HepG2 (cell line): ENCODE data around the gene PHEX. TPM values are rescaled to one million over a fixed set of nuclear protein-coding genes. Genes with fewer than 3 reads are reported as not detected.

Source experiments
- ATAC-seq: fragments of 200-7000 bp; cut with Tn5 transposase; 3 replicates; pipeline ENCODE4 v1.9.1; 2020; ENCODE audit warnings: mild to moderate bottlenecking, moderate library complexity
- BruUV-seq: library from RNA; stranded (reverse); fragments of 400-500 nt; replicated peaks from 2 replicates; lab custom pipeline; 2021; lab: Mats Ljungman, UMichigan
- CTCF ChIA-PET: fragments of 300-600 bp; formaldehyde crosslinking; extraction: SDS; loops from one replicate; lab custom pipeline; 2021; ENCODE audit warnings: low total read pairs, inconsistent platforms, low intra/inter-chr PET ratio; lab: Yijun Ruan, JAX
- POLR2A ChIA-PET: fragments of 350-600 bp; sonication (Branson Sonifier 250); formaldehyde crosslinking; loops from one replicate; lab custom pipeline; 2020; ENCODE audit warnings: antibody characterized with exemption, inconsistent platforms; lab: Yijun Ruan, JAX
- DNase-seq: peaks from one replicate; pipeline ENCODE4 v3.0.0-alpha.2; 2015; ENCODE audit warnings: low spot score
- FAIRE-seq: peaks from 3 replicates; lab custom pipeline; 2011; peaks lifted over from hg19 to GRCh38; lab: Jason Lieb, UNC
- H2AFZ ChIP-seq: one replicate; pipeline ENCODE4 v1.6.1; 2011; ENCODE audit warnings: low read length, inconsistent platforms
- H3K27ac ChIP-seq: fragments of 300-600 bp; 3 replicates; pipeline ENCODE4 v1.8.0; 2011; ENCODE audit warnings: mixed run types, mild to moderate bottlenecking, mixed read lengths, low read length, inconsistent platforms; ENCODE audit not compliant: insufficient read depth; ENCODE audit errors: extremely low read length
- H3K27me3 ChIP-seq, 2 experiments: fragments of 200-600 bp in 1 of 2; 2 replicates in 1 of 2; 3 replicates in 1 of 2; pipeline versions ENCODE4 v1.6.0 to v1.8.0; 2011; ENCODE audit warnings: low read length in 2 of 2, mild to moderate bottlenecking in 2 of 2, moderate library complexity in 2 of 2, inconsistent platforms in 1 of 2; ENCODE audit not compliant: insufficient read depth in 2 of 2, control insufficient read depth in 1 of 2
- H3K36me3 ChIP-seq, 2 experiments: fragments of 200-600 bp in 1 of 2; replicated peaks in 1 of 2; 2 replicates in 1 of 2; 3 replicates in 1 of 2; pipeline versions ENCODE4 v1.5.1 to v1.8.0; 2011; ENCODE audit warnings: low read length in 2 of 2, inconsistent platforms in 1 of 2; ENCODE audit not compliant: insufficient read depth in 2 of 2, control insufficient read depth in 1 of 2
- H3K4me1 ChIP-seq: 2 replicates; pipeline ENCODE4 v1.5.1; 2012; ENCODE audit warnings: low read length, inconsistent platforms; ENCODE audit not compliant: insufficient read depth
- H3K4me2 ChIP-seq: 2 replicates; pipeline ENCODE4 v1.6.0; 2011; ENCODE audit warnings: low read depth, low read length, inconsistent platforms
- H3K4me3 ChIP-seq, 3 experiments: fragments of 200-600 bp in 1 of 3; sonication (generic), shearing (Covaris generic) in 1 of 3; replicated peaks in 1 of 3; 2 replicates each; pipeline ENCODE4 v1.5.1; 2011 to 2016; ENCODE audit warnings: low read length in 3 of 3, inconsistent platforms in 2 of 3, low read depth in 2 of 3, mild to moderate bottlenecking in 2 of 3, control low read depth in 1 of 3, mixed read lengths in 1 of 3; ENCODE audit not compliant: insufficient read depth in 1 of 3
- H3K79me2 ChIP-seq: one replicate; pipeline ENCODE4 v1.6.1; 2011; ENCODE audit warnings: low read length, inconsistent platforms; ENCODE audit not compliant: insufficient read depth
- H3K9ac ChIP-seq: 2 replicates; pipeline ENCODE4 v1.6.0; 2011; ENCODE audit warnings: mild to moderate bottlenecking, low read depth, low read length, inconsistent platforms; ENCODE audit not compliant: insufficient read depth
- H3K9me3 ChIP-seq: 2 replicates; pipeline ENCODE4 v1.5.1; 2012; ENCODE audit warnings: mild to moderate bottlenecking, low read length
- H4K20me1 ChIP-seq: 2 replicates; pipeline ENCODE4 v1.6.0; 2011; ENCODE audit warnings: inconsistent platforms, mild to moderate bottlenecking, low read length, moderate library complexity; ENCODE audit not compliant: insufficient read depth
- CREB1 ChIP-seq, 2 experiments: fragments of 450-650 bp in 1 of 2; IDR thresholded peaks; 2 replicates each; pipeline ENCODE4 v1.6.1; 2016 to 2017; ENCODE audit warnings: control low read depth in 1 of 2, mild to moderate bottlenecking in 1 of 2, missing compliant biosample characterization in 1 of 2, missing genetic modification characterization in 1 of 2
- FOSL2 ChIP-seq: sonication (generic); formaldehyde crosslinking; IDR thresholded peaks from 2 replicates; pipeline ENCODE4 v1.4.0; 2020; ENCODE audit warnings: missing genetic modification reagents
- GTF3A ChIP-seq: sonication (generic); formaldehyde crosslinking; conservative IDR thresholded peaks from 2 replicates; pipeline ENCODE4 v1.4.0; 2020; ENCODE audit warnings: mild to moderate bottlenecking, missing genetic modification reagents
- HCFC1 ChIP-seq: fragments of 150-350 bp; IDR thresholded peaks from 2 replicates; pipeline ENCODE4 v1.6.1; 2014; ENCODE audit warnings: low read depth, low read length
- HMGA1 ChIP-seq: sonication (generic); formaldehyde crosslinking; conservative IDR thresholded peaks from 2 replicates; pipeline ENCODE4 v1.4.0; 2020; ENCODE audit warnings: missing genetic modification reagents
- HNRNPH1 ChIP-seq: fragments of 200-400 bp; formaldehyde crosslinking; optimal IDR thresholded peaks from 2 replicates; pipeline ENCODE3; 2017; ENCODE audit warnings: mild to moderate bottlenecking, low read depth, low read length
- HNRNPK ChIP-seq: fragments of 200-400 bp; formaldehyde crosslinking; IDR thresholded peaks from 2 replicates; pipeline ENCODE4 v1.6.1; 2018; ENCODE audit warnings: low read length, low read depth, moderate library complexity, mild to moderate bottlenecking; ENCODE audit not compliant: poor library complexity, severe bottlenecking
- KAT8 ChIP-seq: IDR thresholded peaks from 2 replicates; pipeline ENCODE4 v1.6.1; 2016; ENCODE audit warnings: missing genetic modification reagents, missing compliant biosample characterization
- KLF16 ChIP-seq, 2 experiments: sonication (generic) in 1 of 2; formaldehyde crosslinking in 1 of 2; IDR thresholded peaks; 2 replicates each; pipeline versions ENCODE4 v1.6.1 to v1.8.0; 2016 to 2023; ENCODE audit warnings: missing genetic modification reagents in 2 of 2, missing compliant biosample characterization in 1 of 2
- MBNL3 ChIP-seq: fragments of 250-450 bp; sonication (Bioruptor Pico); conservative IDR thresholded peaks from 2 replicates; pipeline ENCODE4 v1.8.0; 2022; ENCODE audit warnings: mild to moderate bottlenecking, inconsistent platforms
- NFE2L1 ChIP-seq: sonication (generic); formaldehyde crosslinking; IDR thresholded peaks from 2 replicates; pipeline ENCODE4 v1.4.0; 2020; ENCODE audit warnings: missing genetic modification reagents, mild to moderate bottlenecking, borderline replicate concordance
- REST ChIP-seq, 2 experiments: IDR thresholded peaks; 2 replicates each; pipeline ENCODE4 v1.6.1; 2011 to 2012; ENCODE audit warnings: low read length in 2 of 2, borderline replicate concordance in 1 of 2, low read depth in 1 of 2, mild to moderate bottlenecking in 1 of 2, moderate library complexity in 1 of 2
- SP5 ChIP-seq: IDR thresholded peaks from 2 replicates; pipeline ENCODE4 v1.6.1; 2016; ENCODE audit warnings: low read depth, borderline replicate concordance
- TOE1 ChIP-seq: sonication (generic); formaldehyde crosslinking; IDR thresholded peaks from 2 replicates; pipeline ENCODE4 v1.4.0; 2020; ENCODE audit warnings: mild to moderate bottlenecking, missing genetic modification reagents
- ZNF121 ChIP-seq: sonication (generic); formaldehyde crosslinking; IDR thresholded peaks from 2 replicates; pipeline ENCODE4 v1.5.0; 2020; ENCODE audit warnings: mild to moderate bottlenecking, missing genetic modification reagents
- WGBS: methylation state at CpG from one replicate; pipeline ENCODE4 v1.1.6; 2017; ENCODE audit warnings: low lambda C conversion rate; 5-methylcytosine and 5-hydroxymethylcytosine counted together
- in situ Hi-C: cut with HindIII; loops from 2 replicates; pipeline ENCODE4 v1.10.0; 2017; ENCODE audit warnings: low pct_unique_long_range_greater_than_20kb; ENCODE audit not compliant: extremely low pct_ligation_motif_present
- intact Hi-C: fragments of 100-400 bp; cut with micrococcal nuclease; formaldehyde crosslinking; loops from one replicate; pipeline ENCODE4 v1.10.0; 2022; ENCODE audit not compliant: unreplicated experiment
- polyA plus RNA-seq, 8 experiments: library from polyadenylated mRNA; depleted of rRNA in 3 of 8; stranded (reverse) in 7 of 8; unstranded in 1 of 8; fragments of >200 nt; fragmentation: Illumina TruSeq in 4 of 8; extraction: Trizol in 4 of 8; gene quantifications; 2 replicates each; pipeline versions ENCODE4 v1.2.1 to v1.2.3, GENCODE V29; 2011 to 2016; ENCODE audit warnings: low read depth in 4 of 8, missing spikeins in 1 of 8, mixed read lengths in 1 of 8; ENCODE audit not compliant: insufficient read depth in 1 of 8
- total RNA-seq, 5 experiments: library from RNA; depleted of rRNA; stranded (reverse); fragments of >200 nt; fragmentation: Illumina TruSeq; extraction: Trizol; gene quantifications; 2 replicates each; pipeline ENCODE4 v1.2.3, GENCODE V29; 2016; ENCODE audit warnings: low read depth in 1 of 5
- TF ChIP-seq, protein P1 (sequence below), 2 experiments: sonication (generic) in 1 of 2; formaldehyde crosslinking in 1 of 2; IDR thresholded peaks; 2 replicates each; pipeline versions ENCODE4 v1.5.1 to v1.6.1; 2011 to 2020; ENCODE audit warnings: borderline replicate concordance in 1 of 2, low read depth in 1 of 2, low read length in 1 of 2, mild to moderate bottlenecking in 1 of 2, missing genetic modification reagents in 1 of 2, moderate library complexity in 1 of 2
- TF ChIP-seq, protein P2 (sequence below): sonication (generic); formaldehyde crosslinking; IDR thresholded peaks from 2 replicates; pipeline ENCODE4 v1.5.1; 2020; ENCODE audit warnings: mild to moderate bottlenecking, missing genetic modification reagents, moderate library complexity

Gene PHEX
- total and polyA plus RNA-seq, 2 of the 13 experiments (the other 11 are each of a cell fraction or from before 2014, with no cell fraction given): 0.01 to 0.27 TPM

DNA sequence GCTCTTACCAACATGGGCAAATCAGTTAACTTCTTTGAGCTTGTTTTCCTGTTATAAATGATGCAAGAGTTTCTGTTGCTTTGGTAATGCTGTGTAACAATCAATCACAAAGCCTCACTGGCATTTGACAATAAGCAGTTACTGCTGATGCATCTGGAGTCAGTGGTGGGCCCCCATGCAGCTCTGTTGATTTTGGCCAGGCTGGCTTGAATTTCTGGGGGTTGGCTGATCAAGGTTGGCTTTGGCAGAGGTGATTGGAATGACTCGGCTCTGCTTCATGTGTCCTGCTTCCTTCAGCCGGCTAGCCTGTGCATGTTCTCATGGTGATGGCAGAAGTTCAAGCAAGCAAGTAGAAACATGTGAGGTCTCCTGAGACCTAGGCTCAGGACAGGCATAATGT lies 90.4 kb downstream of the PHEX start:
- H4K20me1 ChIP-seq: no peaks in the 10 kb centered on the region
- H3K36me3 ChIP-seq: no peaks in the 10 kb centered on the region
- H2AFZ ChIP-seq: no peak overlapping the region
- peaks cover 5% of the 10 kb centered on the region; the same call in 1 of the 2 replicates for H3K4me1 ChIP-seq
- no peak overlapping the region for H3K9ac ChIP-seq
- no peaks in the 10 kb centered on the region for H3K27me3 ChIP-seq
- no TSS peak for BruUV-seq
- no peak for ATAC-seq
- 40% methylated on average over 1 of the region's 2 CpGs for WGBS
- no peaks in the 10 kb centered on the region for H3K9me3 ChIP-seq
- H3K27ac ChIP-seq: no peak overlapping the region
- TF ChIP-seq KAT8 (CRISPR knock-in tag) (no peak), HNRNPK (no peak), GTF3A (no peak), HMGA1 (CRISPR knock-in tag) (no peak), NFE2L1 (CRISPR knock-in tag) (no peak), HNRNPH1 (no peak), ZNF121 (no peak), MBNL3 (CRISPR knock-in tag) (no peak), SP5 (CRISPR knock-in tag) (no peak), CREB1 (IDR thresholded peaks at IDR 0.05) (no peak), CREB1 (CRISPR knock-in tag; IDR thresholded peaks at IDR 0.05) (no peak), KLF16 (CRISPR knock-in tag; IDR thresholded peaks at IDR 0.05) (no peak), REST (IDR thresholded peaks at IDR 0.05; ENCODE audit: borderline replicate concordance in 1 of 2, low read depth in 1 of 2, low read length in 2 of 2) (no peak), HCFC1 (no peak), FOSL2 (CRISPR knock-in tag) (no peak), TOE1 (CRISPR knock-in tag) (no peak)
- TF ChIP-seq, protein P1, sequence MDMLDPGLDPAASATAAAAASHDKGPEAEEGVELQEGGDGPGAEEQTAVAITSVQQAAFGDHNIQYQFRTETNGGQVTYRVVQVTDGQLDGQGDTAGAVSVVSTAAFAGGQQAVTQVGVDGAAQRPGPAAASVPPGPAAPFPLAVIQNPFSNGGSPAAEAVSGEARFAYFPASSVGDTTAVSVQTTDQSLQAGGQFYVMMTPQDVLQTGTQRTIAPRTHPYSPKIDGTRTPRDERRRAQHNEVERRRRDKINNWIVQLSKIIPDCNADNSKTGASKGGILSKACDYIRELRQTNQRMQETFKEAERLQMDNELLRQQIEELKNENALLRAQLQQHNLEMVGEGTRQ (IDR thresholded peaks at IDR 0.05; ENCODE audit: low read depth, low read length): no peak
- TF ChIP-seq, protein P1 (CRISPR knock-in tag; IDR thresholded peaks at IDR 0.05; ENCODE audit: borderline replicate concordance): no peak
- TF ChIP-seq, protein P2, sequence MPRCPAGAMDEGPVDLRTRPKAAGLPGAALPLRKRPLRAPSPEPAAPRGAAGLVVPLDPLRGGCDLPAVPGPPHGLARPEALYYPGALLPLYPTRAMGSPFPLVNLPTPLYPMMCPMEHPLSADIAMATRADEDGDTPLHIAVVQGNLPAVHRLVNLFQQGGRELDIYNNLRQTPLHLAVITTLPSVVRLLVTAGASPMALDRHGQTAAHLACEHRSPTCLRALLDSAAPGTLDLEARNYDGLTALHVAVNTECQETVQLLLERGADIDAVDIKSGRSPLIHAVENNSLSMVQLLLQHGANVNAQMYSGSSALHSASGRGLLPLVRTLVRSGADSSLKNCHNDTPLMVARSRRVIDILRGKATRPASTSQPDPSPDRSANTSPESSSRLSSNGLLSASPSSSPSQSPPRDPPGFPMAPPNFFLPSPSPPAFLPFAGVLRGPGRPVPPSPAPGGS: no peak
- TF ChIP-seq, all 625 proteins: peak for 0
- in situ Hi-C loops (no loop called here), intact Hi-C loops (no loop called here)
- ChIA-PET CTCF (no interaction called here), POLR2A (no interaction called here)
- Histone ChIP-seq H3K4me3 (no peak overlapping the region), H3K4me2 (no peak overlapping the region), H3K79me2 (no peaks in the 10 kb centered on the region)
- no peak for FAIRE-seq
- DNase-seq: no peak
